ENCODE measurements around the gene LARGE1. TPM values are rescaled to one million over a fixed set of nuclear protein-coding genes. Genes with fewer than 3 reads are reported as not detected.

The LARGE1 gene
- total and polyA plus RNA-seq, 9 of the 15 experiments (the other 6 are each of a cell fraction or from before 2014, with no cell fraction given) = 0.01 to 0.66 (median 0.14) TPM; not detected in 2

DNA sequence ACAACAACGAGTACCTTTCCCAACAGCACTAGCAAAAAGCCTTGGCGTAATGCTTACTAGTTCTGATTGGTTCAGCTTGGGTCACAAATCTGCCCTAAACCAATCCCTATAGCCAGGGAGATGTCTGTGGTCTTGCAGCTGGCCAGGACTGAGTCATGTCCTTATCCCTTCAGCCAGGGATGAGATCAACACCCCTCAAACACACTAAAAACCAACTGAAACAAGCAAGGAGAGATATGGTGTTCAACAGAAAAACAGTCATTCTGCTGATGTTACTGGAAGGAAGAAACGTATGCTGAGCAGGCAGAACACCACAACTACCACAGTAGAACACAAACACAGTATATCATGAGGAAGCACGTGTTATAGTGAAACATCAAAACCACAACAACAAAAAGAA lies 375.6 kb downstream of the LARGE1 start:
- WGBS (ENCODE audit: insufficient coverage, low coverage, missing lambda C conversion rate) = 1% methylated on average over 4 of the region's 4 CpGs
- in situ Hi-C loops (cut with MboI) = no loop called here
- H3K4me3 ChIP-seq = no peak overlapping the region
- intact Hi-C loops (cut with micrococcal nuclease) = no loop called here
- H3K4me2 ChIP-seq (ENCODE audit: insufficient read depth, low read length) = no peak overlapping the region
- H3K9me1 ChIP-seq (ENCODE audit: control insufficient read depth, insufficient read depth, low read length) = no peaks in the 10 kb centered on the region
- H3K9me3 ChIP-seq (replicated peaks; ENCODE audit: control insufficient read depth, insufficient read depth, low read depth, low read length) = no peaks in the 10 kb centered on the region
- no peaks in the 10 kb centered on the region for H3K27me3 ChIP-seq (ENCODE audit: control insufficient read depth in 2 of 2, insufficient read depth in 2 of 2, low read length in 2 of 2)
- no peak overlapping the region for H3K9ac ChIP-seq (ENCODE audit: insufficient read depth in 1 of 2, low read depth in 2 of 2, low read length in 2 of 2)
- no peak overlapping the region for H3K27ac ChIP-seq (ENCODE audit: extremely low read depth, low read depth, low read length)
- H4K20me1 ChIP-seq (replicated peaks; ENCODE audit: control insufficient read depth, insufficient read depth, low read length) = no peaks in the 10 kb centered on the region
- H3K79me2 ChIP-seq (ENCODE audit: control insufficient read depth, insufficient read depth, low read length) = no peaks in the 10 kb centered on the region
- FAIRE-seq (no peak), ATAC-seq (no peak), DNase-seq (ENCODE audit: extremely low read depth in 1 of 4, low spot score in 3 of 4) (no peak)
- H3K4me1 ChIP-seq (replicated peaks in 1 of 2; ENCODE audit: control insufficient read depth in 2 of 2, insufficient read depth in 2 of 2, low read length in 2 of 2) = no peaks in the 10 kb centered on the region
- no TSS peak for BruUV-seq (replicated peaks)
- ChIA-PET CTCF (ENCODE audit: low intra/inter-chr PET ratio) (no interaction called here), POLR2A (no interaction called here)
- no peaks in the 10 kb centered on the region for H3K36me3 ChIP-seq (ENCODE audit: control insufficient read depth, insufficient read depth, low read length)
- no peak overlapping the region for H2AFZ ChIP-seq (ENCODE audit: low read depth, low read length)
- TF ChIP-seq, protein P1, sequence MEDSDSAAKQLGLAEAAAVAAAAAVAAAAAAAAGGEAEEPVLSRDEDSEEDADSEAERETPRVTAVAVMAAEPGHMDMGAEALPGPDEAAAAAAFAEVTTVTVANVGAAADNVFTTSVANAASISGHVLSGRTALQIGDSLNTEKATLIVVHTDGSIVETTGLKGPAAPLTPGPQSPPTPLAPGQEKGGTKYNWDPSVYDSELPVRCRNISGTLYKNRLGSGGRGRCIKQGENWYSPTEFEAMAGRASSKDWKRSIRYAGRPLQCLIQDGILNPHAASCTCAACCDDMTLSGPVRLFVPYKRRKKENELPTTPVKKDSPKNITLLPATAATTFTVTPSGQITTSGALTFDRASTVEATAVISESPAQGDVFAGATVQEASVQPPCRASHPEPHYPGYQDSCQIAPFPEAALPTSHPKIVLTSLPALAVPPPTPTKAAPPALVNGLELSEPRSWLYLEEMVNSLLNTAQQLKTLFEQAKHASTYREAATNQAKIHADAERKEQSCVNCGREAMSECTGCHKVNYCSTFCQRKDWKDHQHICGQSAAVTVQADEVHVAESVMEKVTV (CRISPR knock-in tag; IDR thresholded peaks at IDR 0.05) = no peak
- TF ChIP-seq JUND (IDR thresholded peaks at IDR 0.05; ENCODE audit: borderline replicate concordance, low read depth, low read length) (no peak), JUND (tag; IDR thresholded peaks at IDR 0.05; ENCODE audit: borderline replicate concordance, low read depth, low read length) (peak; percentile 48; the same call in 1 of the 3 replicates)

DNA sequence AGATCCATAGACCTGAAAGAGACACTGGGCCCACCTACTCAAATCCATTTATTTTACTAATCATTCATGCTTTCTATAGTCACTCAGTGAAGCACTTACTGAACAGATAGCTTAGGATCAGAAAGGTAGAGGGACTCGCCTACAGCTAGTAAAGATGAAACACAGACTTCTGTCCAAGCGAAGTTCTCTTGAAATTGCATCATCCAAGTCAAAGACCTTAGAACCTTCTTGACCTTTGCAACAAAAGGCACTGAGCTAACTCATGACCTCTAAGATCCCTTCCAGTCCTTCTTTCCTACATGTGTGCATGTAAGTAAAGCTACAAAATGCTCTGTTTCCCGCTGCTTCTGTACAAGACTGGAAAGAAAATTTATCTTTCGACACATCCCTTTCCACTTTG lies 377.6 kb downstream of the LARGE1 start:
- no TSS peak for BruUV-seq (replicated peaks)
- no peak overlapping the region for H3K9ac ChIP-seq (ENCODE audit: insufficient read depth in 1 of 2, low read depth in 2 of 2, low read length in 2 of 2)
- 3% methylated on average over 4 of the region's 4 CpGs for WGBS (ENCODE audit: insufficient coverage, low coverage, missing lambda C conversion rate)
- no peak overlapping the region for H2AFZ ChIP-seq (ENCODE audit: low read depth, low read length)
- H3K27ac ChIP-seq (ENCODE audit: extremely low read depth, low read depth, low read length) = no peak overlapping the region
- no peaks in the 10 kb centered on the region for H3K36me3 ChIP-seq (ENCODE audit: control insufficient read depth, insufficient read depth, low read length)
- DNase-seq (ENCODE audit: extremely low read depth in 1 of 4, low spot score in 3 of 4) (no peak), FAIRE-seq (no peak), ATAC-seq (no peak)
- no peaks in the 10 kb centered on the region for H4K20me1 ChIP-seq (replicated peaks; ENCODE audit: control insufficient read depth, insufficient read depth, low read length)
- no peak overlapping the region for H3K4me2 ChIP-seq (ENCODE audit: insufficient read depth, low read length)
- in situ Hi-C loops (cut with MboI) (no loop called here), intact Hi-C loops (cut with micrococcal nuclease) (no loop called here)
- H3K9me3 ChIP-seq (replicated peaks; ENCODE audit: control insufficient read depth, insufficient read depth, low read depth, low read length) = no peaks in the 10 kb centered on the region
- H3K4me1 ChIP-seq (replicated peaks in 1 of 2; ENCODE audit: control insufficient read depth in 2 of 2, insufficient read depth in 2 of 2, low read length in 2 of 2) = no peaks in the 10 kb centered on the region
- no peaks in the 10 kb centered on the region for H3K79me2 ChIP-seq (ENCODE audit: control insufficient read depth, insufficient read depth, low read length)
- H3K9me1 ChIP-seq (ENCODE audit: control insufficient read depth, insufficient read depth, low read length) = no peaks in the 10 kb centered on the region
- H3K4me3 ChIP-seq = no peak overlapping the region
- CTCF ChIA-PET (ENCODE audit: low intra/inter-chr PET ratio) = no interaction called here
- POLR2A ChIA-PET = no interaction called here
- H3K27me3 ChIP-seq (ENCODE audit: control insufficient read depth in 2 of 2, insufficient read depth in 2 of 2, low read length in 2 of 2) = no peaks in the 10 kb centered on the region
- TF ChIP-seq, protein P2, sequence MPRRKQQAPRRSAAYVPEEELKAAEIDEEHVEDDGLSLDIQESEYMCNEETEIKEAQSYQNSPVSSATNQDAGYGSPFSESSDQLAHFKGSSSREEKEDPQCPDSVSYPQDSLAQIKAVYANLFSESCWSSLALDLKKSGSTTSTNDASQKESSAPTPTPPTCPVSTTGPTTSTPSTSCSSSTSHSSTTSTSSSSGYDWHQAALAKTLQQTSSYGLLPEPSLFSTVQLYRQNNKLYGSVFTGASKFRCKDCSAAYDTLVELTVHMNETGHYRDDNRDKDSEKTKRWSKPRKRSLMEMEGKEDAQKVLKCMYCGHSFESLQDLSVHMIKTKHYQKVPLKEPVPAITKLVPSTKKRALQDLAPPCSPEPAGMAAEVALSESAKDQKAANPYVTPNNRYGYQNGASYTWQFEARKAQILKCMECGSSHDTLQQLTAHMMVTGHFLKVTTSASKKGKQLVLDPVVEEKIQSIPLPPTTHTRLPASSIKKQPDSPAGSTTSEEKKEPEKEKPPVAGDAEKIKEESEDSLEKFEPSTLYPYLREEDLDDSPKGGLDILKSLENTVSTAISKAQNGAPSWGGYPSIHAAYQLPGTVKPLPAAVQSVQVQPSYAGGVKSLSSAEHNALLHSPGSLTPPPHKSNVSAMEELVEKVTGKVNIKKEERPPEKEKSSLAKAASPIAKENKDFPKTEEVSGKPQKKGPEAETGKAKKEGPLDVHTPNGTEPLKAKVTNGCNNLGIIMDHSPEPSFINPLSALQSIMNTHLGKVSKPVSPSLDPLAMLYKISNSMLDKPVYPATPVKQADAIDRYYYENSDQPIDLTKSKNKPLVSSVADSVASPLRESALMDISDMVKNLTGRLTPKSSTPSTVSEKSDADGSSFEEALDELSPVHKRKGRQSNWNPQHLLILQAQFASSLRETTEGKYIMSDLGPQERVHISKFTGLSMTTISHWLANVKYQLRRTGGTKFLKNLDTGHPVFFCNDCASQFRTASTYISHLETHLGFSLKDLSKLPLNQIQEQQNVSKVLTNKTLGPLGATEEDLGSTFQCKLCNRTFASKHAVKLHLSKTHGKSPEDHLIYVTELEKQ (CRISPR knock-in tag; IDR thresholded peaks at IDR 0.05) = no peak
- TF ChIP-seq ARID2 (IDR thresholded peaks at IDR 0.05) (no peak), HMG20B (CRISPR knock-in tag; IDR thresholded peaks at IDR 0.05) (no peak), MAZ (CRISPR knock-in tag; conservative IDR thresholded peaks at IDR 0.05 in 1 of 2, IDR thresholded peaks at IDR 0.05 in 1 of 2) (no peak), ZNF589 (CRISPR knock-in tag; IDR thresholded peaks at IDR 0.05; ENCODE audit: low read depth) (no peak), ZNF146 (CRISPR knock-in tag; IDR thresholded peaks at IDR 0.05; ENCODE audit: unreplicated experiment) (no peak)
- TF ChIP-seq, protein P3, sequence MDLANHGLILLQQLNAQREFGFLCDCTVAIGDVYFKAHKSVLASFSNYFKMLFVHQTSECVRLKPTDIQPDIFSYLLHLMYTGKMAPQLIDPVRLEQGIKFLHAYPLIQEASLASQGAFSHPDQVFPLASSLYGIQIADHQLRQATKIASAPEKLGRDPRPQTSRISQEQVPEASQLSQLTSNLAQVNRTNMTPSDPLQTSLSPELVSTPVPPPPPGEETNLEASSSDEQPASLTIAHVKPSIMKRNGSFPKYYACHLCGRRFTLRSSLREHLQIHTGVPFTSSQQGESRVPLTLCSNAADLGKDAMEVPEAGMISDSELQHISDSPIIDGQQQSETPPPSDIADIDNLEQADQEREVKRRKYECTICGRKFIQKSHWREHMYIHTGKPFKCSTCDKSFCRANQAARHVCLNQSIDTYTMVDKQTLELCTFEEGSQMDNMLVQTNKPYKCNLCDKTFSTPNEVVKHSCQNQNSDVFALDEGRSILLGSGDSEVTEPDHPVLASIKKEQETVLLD (IDR thresholded peaks at IDR 0.05) = no peak

Measured in K562 (cell line).